Astrocyte of the cerebellum (primary cell): ENCODE results near the gene ARHGEF4.

Source experiments
- DNase-seq: peaks from one replicate; pipeline ENCODE4 v3.0.0-alpha.2; 2011; ENCODE audit warnings: low read depth
- H3K4me3 ChIP-seq: 2 replicates; pipeline ENCODE4 v1.5.1; 2011; ENCODE audit warnings: mild to moderate bottlenecking, low read depth, low read length, moderate library complexity
- in situ Hi-C: cut with HindIII; loops from 2 replicates; pipeline ENCODE4 v1.10.0; 2017; ENCODE audit warnings: low sequenced_read_pairs
- TF ChIP-seq, protein P1 (sequence below): IDR thresholded peaks from 2 replicates; pipeline ENCODE4 v1.5.1; 2012; ENCODE audit warnings: low read length, low read depth, moderate library complexity, mild to moderate bottlenecking; ENCODE audit errors: missing control alignments

Gene ARHGEF4

DNA sequence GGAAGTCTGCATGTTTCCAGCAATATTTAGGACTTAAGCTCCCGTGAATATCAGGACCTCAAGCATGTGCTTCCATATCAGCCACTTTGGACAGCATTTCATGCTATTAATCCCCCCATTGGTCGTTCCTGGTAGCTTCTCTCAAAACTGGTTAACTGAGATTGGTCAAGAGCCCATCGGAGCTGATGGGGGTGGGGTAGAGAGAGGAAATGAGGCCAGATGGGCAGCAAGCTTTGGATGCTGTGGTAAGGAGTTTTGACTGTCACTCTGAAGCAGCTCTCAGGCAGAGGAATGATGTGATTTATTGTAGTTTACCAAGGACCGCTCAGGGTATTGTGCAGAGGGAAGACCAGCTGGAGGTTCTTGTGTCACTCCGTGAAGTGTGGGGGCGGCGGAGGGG, 174.8 kb downstream of the ARHGEF4 start:
- H3K4me3 ChIP-seq = no peak overlapping the region
- in situ Hi-C loops = no loop called here
- TF ChIP-seq, protein P1, sequence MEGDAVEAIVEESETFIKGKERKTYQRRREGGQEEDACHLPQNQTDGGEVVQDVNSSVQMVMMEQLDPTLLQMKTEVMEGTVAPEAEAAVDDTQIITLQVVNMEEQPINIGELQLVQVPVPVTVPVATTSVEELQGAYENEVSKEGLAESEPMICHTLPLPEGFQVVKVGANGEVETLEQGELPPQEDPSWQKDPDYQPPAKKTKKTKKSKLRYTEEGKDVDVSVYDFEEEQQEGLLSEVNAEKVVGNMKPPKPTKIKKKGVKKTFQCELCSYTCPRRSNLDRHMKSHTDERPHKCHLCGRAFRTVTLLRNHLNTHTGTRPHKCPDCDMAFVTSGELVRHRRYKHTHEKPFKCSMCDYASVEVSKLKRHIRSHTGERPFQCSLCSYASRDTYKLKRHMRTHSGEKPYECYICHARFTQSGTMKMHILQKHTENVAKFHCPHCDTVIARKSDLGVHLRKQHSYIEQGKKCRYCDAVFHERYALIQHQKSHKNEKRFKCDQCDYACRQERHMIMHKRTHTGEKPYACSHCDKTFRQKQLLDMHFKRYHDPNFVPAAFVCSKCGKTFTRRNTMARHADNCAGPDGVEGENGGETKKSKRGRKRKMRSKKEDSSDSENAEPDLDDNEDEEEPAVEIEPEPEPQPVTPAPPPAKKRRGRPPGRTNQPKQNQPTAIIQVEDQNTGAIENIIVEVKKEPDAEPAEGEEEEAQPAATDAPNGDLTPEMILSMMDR = no peak
- DNase-seq = no peak

DNA sequence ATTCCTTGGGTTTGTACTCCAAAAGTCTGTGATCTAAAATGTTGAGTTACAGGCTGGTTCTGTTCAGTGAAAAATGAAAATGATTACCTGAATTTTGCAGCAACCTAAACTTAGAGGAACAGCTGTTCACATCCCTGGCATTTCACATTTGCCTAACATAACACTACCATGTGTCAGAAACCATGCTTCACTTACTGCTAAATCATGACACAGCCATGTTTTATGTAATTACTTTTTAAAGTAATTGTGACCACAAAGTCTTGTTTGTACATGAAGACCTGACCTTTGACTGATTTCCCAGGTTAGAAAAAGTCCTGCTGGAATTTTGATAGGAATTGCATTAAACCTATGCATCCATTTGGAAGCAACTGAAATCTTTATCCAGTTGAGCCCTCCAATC, 177.4 kb downstream of the ARHGEF4 start:
- in situ Hi-C loops = no loop called here
- H3K4me3 ChIP-seq = no peak overlapping the region
- no peak for DNase-seq
- TF ChIP-seq, protein P1 = no peak

DNA sequence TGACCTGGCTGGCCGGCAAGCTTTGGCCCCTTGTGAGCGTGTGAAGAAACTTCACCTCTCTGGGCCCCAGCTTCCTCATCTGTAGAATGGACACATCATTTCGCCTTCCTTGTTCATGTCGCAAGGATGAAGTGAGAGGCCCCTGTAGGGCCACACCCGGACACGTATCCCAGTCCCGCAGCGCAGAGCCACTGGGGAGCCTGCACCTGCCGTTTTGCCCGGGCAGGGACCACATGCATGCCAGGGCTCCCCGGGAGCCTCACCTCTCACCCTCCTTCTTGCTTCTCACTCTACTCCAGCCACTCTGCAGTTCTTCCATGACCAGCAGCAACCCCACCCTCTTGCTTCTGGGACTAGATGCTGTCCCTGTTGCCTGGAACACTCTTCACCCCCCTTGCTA, 179.1 kb downstream of the ARHGEF4 start:
- no peak for DNase-seq
- TF ChIP-seq, protein P1 = no peak
- no peak overlapping the region for H3K4me3 ChIP-seq
- in situ Hi-C loops = no loop called here

DNA sequence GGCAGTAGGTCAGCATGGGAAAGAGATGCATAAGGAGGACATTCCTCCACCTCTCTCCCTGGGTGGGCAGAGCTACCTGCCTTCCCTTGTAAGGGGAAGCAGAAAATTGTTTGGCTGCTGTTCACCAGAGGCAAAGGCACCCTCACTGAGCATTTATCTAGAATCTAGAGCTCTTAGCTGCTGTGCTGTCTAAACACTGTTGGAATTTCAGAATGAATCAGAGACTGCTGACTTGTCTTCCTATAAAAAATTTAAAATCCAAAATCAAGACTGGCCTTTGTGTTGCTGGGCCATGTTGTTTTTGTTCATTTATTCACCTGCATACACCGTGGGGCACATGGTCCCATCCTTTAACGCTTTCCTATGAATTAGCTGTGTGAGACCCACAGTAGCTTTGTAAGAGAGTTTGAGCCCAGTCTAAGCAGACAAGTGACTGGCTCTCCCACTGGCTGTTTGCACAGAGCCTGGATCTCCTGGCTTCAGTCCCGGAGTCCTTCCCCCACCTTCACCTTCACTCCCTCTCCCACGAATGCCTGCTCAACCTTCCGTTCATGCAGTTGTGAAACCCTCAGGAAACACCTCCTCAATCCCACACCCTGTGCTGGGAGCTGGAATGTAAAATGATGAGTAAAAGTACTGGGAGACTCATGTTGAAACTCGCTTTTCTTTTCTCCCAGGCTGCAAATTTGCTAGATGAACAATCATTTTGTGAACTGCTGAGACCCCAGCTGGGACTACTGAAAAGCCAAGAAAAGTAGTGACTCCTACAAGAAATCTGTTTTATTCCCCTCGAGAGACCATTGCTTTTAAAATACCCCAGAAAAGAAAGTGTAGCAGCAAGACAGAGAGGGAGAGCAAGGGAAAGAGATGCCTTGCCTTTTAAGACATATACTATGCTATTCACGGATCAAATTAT, 180.4 kb downstream of the ARHGEF4 start:
- in situ Hi-C loops = no loop called here
- no peak overlapping the region for H3K4me3 ChIP-seq
- no peak for DNase-seq
- TF ChIP-seq, protein P1 = no peak

DNA sequence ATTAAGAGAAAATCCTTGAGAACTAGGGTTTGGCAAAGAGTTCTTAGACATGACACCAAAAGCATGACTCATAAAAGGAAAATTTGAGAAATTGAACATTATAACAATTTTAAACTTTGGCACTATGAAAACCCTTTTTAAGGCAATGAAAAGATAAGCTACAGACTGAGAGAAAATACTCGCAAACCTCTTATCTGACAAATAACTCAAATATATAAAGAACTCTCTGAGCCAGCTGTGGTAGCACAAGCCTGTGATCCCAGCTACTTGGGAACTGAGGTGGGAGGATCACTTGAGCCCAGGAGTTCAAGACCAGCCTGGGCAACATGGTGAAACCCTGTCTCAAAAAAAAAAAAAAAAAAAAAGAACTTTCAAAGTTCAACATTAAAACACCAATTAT, 186.0 kb downstream of the ARHGEF4 start:
- H3K4me3 ChIP-seq = no peak overlapping the region
- no peak for DNase-seq
- in situ Hi-C loops = no loop called here
- TF ChIP-seq, protein P1 = no peak

DNA sequence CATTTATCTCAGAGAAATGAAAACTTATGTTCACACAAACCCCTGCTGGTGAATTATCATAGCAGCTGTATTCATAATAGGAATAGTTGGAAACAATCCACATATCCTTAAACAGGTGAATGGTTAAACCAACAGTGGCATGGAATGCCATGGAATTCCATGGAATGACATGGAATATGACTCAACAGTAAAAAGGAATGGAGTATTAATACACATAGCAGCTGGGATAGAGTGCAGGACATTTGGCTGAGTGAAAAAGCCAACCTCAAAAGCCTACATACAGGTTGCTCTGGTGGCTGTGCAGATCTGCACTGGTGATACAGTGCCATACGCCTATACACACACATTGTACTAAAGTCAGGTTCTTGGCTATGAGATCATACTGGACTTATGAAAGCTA, 187.0 kb downstream of the ARHGEF4 start:
- in situ Hi-C loops = no loop called here
- TF ChIP-seq, protein P1 = no peak
- no peak overlapping the region for H3K4me3 ChIP-seq
- DNase-seq = no peak
